Neural cell (in vitro differentiated cells): ENCODE data around the gene ATRAID. TPM values are rescaled to one million over a fixed set of nuclear protein-coding genes. Genes with fewer than 3 reads are reported as not detected.

Experiments
- H2AFZ ChIP-seq: fragments of 200-600, 300-800 bp; sonication (generic), shearing (Covaris generic); 2 replicates; pipeline ENCODE4 v1.6.0; 2014; ENCODE audit warnings: low read depth, mild to moderate bottlenecking, antibody characterized with exemption, low read length, moderate library complexity
- H3F3A ChIP-seq: fragments of 200-600 bp; shearing (Covaris generic); 2 replicates; pipeline ENCODE4 v1.6.1; 2016; ENCODE audit warnings: mild to moderate bottlenecking, moderate library complexity, mixed read lengths, antibody characterized with exemption, low read length; ENCODE audit not compliant: insufficient read depth, poor library complexity, severe bottlenecking
- H3K27ac ChIP-seq: fragments of 200-600, 300-800 bp; sonication (generic), shearing (Covaris generic); 2 replicates; pipeline ENCODE4 v1.5.1; 2014; ENCODE audit warnings: mild to moderate bottlenecking, low read length, moderate library complexity
- H3K27me3 ChIP-seq: fragments of 300-800, 200-600 bp; sonication (generic), shearing (Covaris generic); 2 replicates; pipeline ENCODE4 v1.6.0; 2014; ENCODE audit warnings: mild to moderate bottlenecking, low read depth, low read length, moderate library complexity; ENCODE audit not compliant: insufficient read depth
- H3K36me3 ChIP-seq: fragments of 300-800, 200-600 bp; sonication (generic), shearing (Covaris generic); 2 replicates; pipeline ENCODE4 v1.5.1; 2014; ENCODE audit warnings: mild to moderate bottlenecking, antibody characterized with exemption, low read length, moderate library complexity; ENCODE audit not compliant: insufficient read depth
- H3K4me2 ChIP-seq: fragments of 300-800, 200-600 bp; sonication (generic), shearing (Covaris generic); 2 replicates; pipeline ENCODE4 v1.6.0; 2014; ENCODE audit warnings: mild to moderate bottlenecking, low read length
- H3K4me3 ChIP-seq: fragments of 300-800, 200-600 bp; sonication (generic), shearing (Covaris generic); 2 replicates; pipeline ENCODE4 v1.5.1; 2014; ENCODE audit warnings: mild to moderate bottlenecking, low read length, moderate library complexity
- H3K79me2 ChIP-seq: fragments of 200-600 bp; shearing (Covaris generic); replicated peaks from 2 replicates; pipeline ENCODE4 v1.6.0; 2014; ENCODE audit warnings: mild to moderate bottlenecking, low read length, moderate library complexity; ENCODE audit not compliant: insufficient read depth
- H3K9ac ChIP-seq: fragments of 300-800, 200-600 bp; sonication (generic), shearing (Covaris generic); 2 replicates; pipeline ENCODE4 v1.6.1; 2016; ENCODE audit warnings: mild to moderate bottlenecking, low read length, mixed read lengths
- H3K9me2 ChIP-seq: fragments of 200-600 bp; shearing (Covaris generic); 2 replicates; pipeline ENCODE4 v1.6.1; 2016; ENCODE audit warnings: mild to moderate bottlenecking, low read length, mixed read lengths; ENCODE audit not compliant: insufficient read depth
- H3K9me3 ChIP-seq: fragments of 200-600, 300-800 bp; sonication (generic), shearing (Covaris generic); 2 replicates; pipeline ENCODE4 v1.6.1; 2016; ENCODE audit warnings: mild to moderate bottlenecking, mixed run types, low read length, moderate library complexity, mixed read lengths
- H4K20me1 ChIP-seq: fragments of 200-600 bp; shearing (Covaris generic); 2 replicates; pipeline ENCODE4 v1.6.1; 2016; ENCODE audit warnings: mild to moderate bottlenecking, mixed run types; ENCODE audit not compliant: insufficient read depth
- EP300 ChIP-seq: fragments of 450-650 bp; conservative IDR thresholded peaks from 2 replicates; pipeline ENCODE4 v1.6.1; 2014; ENCODE audit warnings: antibody characterized with exemption, mild to moderate bottlenecking, moderate library complexity; ENCODE audit not compliant: poor library complexity, severe bottlenecking
- EZH2 ChIP-seq: fragments of 200-600, 300-800 bp; shearing (Covaris generic), sonication (generic); IDR thresholded peaks from 2 replicates; pipeline ENCODE4 v1.6.1; 2014; ENCODE audit warnings: antibody characterized with exemption, low read length, borderline replicate concordance, mild to moderate bottlenecking; ENCODE audit not compliant: insufficient read depth, poor library complexity, severe bottlenecking
- MXI1 ChIP-seq: fragments of 450-650 bp; conservative IDR thresholded peaks from 2 replicates; pipeline ENCODE4 v1.6.1; 2014; ENCODE audit warnings: antibody characterized with exemption, mild to moderate bottlenecking; ENCODE audit not compliant: poor library complexity, severe bottlenecking
- POLR2AphosphoS5 ChIP-seq: IDR thresholded peaks from 2 replicates; pipeline ENCODE4 v1.6.1; 2012
- RAD21 ChIP-seq: fragments of 450-650 bp; conservative IDR thresholded peaks from 2 replicates; pipeline ENCODE4 v1.6.1; 2014; ENCODE audit warnings: antibody characterized with exemption, mild to moderate bottlenecking, moderate library complexity
- REST ChIP-seq: IDR thresholded peaks from 2 replicates; pipeline ENCODE4 v1.6.1; 2012; ENCODE audit warnings: borderline replicate concordance
- SMC3 ChIP-seq: fragments of 450-650 bp; conservative IDR thresholded peaks from 2 replicates; pipeline ENCODE4 v1.6.1; 2014; ENCODE audit warnings: antibody characterized with exemption, mild to moderate bottlenecking, moderate library complexity; ENCODE audit not compliant: poor library complexity
- TAF1 ChIP-seq: IDR thresholded peaks from 2 replicates; pipeline ENCODE4 v1.6.1; 2012; ENCODE audit warnings: low read depth
- polyA plus RNA-seq: library from polyadenylated mRNA; depleted of rRNA; stranded (reverse); fragments of >200 nt; gene quantifications from 2 replicates; pipeline ENCODE4 v1.2.3, GENCODE V29; 2014
- TF ChIP-seq, protein P1 (sequence below): fragments of 450-650 bp; IDR thresholded peaks from 2 replicates; pipeline ENCODE4 v1.5.1; 2014; ENCODE audit warnings: antibody characterized with exemption, mild to moderate bottlenecking, moderate library complexity; ENCODE audit not compliant: poor library complexity, severe bottlenecking

ATRAID gene
- polyA plus RNA-seq, 1 donor from 2014 or later, result 94.3 TPM

GRCh38 chr2:27164960-27165763 is 46.7 kb upstream of the ATRAID start:
- H3K9me3 ChIP-seq, result no peaks in the 10 kb centered on the region
- no peaks in the 10 kb centered on the region for H3K79me2 ChIP-seq
- no peaks in the 10 kb centered on the region for H4K20me1 ChIP-seq
- no peaks in the 10 kb centered on the region for H3K27me3 ChIP-seq
- H3K4me3 ChIP-seq, result no peak overlapping the region
- H3K9me2 ChIP-seq, result no peaks in the 10 kb centered on the region
- no peak overlapping the region for H3K27ac ChIP-seq
- TF ChIP-seq RAD21 (no peak), POLR2AphosphoS5 (no peak), EZH2 (no peak), SMC3 (no peak), TAF1 (no peak), REST (no peak), EP300 (no peak), MXI1 (no peak)
- TF ChIP-seq, protein P1, sequence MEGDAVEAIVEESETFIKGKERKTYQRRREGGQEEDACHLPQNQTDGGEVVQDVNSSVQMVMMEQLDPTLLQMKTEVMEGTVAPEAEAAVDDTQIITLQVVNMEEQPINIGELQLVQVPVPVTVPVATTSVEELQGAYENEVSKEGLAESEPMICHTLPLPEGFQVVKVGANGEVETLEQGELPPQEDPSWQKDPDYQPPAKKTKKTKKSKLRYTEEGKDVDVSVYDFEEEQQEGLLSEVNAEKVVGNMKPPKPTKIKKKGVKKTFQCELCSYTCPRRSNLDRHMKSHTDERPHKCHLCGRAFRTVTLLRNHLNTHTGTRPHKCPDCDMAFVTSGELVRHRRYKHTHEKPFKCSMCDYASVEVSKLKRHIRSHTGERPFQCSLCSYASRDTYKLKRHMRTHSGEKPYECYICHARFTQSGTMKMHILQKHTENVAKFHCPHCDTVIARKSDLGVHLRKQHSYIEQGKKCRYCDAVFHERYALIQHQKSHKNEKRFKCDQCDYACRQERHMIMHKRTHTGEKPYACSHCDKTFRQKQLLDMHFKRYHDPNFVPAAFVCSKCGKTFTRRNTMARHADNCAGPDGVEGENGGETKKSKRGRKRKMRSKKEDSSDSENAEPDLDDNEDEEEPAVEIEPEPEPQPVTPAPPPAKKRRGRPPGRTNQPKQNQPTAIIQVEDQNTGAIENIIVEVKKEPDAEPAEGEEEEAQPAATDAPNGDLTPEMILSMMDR, result no peak
- no peak overlapping the region for H3K4me2 ChIP-seq
- no peaks in the 10 kb centered on the region for H3K36me3 ChIP-seq
- H3F3A ChIP-seq, result no peaks in the 10 kb centered on the region
- H3K9ac ChIP-seq, result no peak overlapping the region
- H2AFZ ChIP-seq, result no peak overlapping the region

DNA sequence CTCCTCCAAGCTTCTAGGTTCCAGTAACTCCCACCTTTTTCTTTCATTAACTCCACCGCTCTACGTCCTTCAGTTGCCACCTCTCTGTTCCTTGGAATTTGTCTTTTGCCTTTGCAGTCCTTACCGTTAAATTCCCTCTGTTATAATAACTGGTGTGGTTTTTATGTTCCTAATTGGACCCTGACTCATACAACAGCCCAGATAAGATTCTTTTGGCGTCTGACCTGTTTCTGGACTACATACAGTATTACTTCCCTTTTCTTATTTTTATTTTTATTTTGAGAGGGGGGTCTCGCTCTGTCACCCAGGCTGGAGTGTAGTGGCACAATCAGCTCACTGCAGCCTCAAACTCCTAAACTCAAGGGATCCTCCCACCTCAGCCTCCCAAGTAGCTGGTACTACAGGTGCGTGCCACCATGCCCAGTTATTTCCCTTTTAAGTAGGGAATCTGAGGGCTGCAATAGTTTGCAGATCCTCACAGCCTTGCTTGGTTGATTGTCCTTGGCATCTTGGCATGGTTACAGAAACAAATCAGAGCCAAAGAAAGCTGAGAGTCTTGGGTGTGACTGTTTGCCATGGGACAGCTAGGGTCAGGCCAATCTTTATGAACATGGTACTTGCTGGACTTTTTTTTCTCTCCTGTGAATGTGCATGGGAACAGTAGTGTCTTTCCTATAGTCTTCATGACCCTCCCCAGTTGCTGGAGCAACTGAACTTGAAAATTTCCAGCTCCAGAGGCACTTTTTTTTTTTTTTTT is 41.1 kb upstream of the ATRAID start:
- Histone ChIP-seq H4K20me1 (no peaks in the 10 kb centered on the region), H3K9me2 (no peaks in the 10 kb centered on the region), H3K9me3 (no peaks in the 10 kb centered on the region), H3F3A (no peaks in the 10 kb centered on the region), H3K4me3 (no peak overlapping the region), H2AFZ (no peak overlapping the region), H3K4me2 (no peak overlapping the region), H3K79me2 (no peaks in the 10 kb centered on the region), H3K27me3 (no peaks in the 10 kb centered on the region), H3K9ac (no peak overlapping the region), H3K36me3 (no peaks in the 10 kb centered on the region), H3K27ac (no peak overlapping the region)
- TF ChIP-seq TAF1 (no peak), POLR2AphosphoS5 (no peak), EP300 (no peak), REST (no peak), MXI1 (no peak)
